H9 (cell line): ENCODE data around the gene TNIP3. TPM values are rescaled to one million over a fixed set of nuclear protein-coding genes. Genes with fewer than 3 reads are reported as not detected.

Source experiments
- DNase-seq: peaks from one replicate; pipeline ENCODE4 v3.0.0-alpha.2; 2017
- H2AFZ ChIP-seq: one replicate; pipeline ENCODE4 v1.6.1; 2013; ENCODE audit warnings: mild to moderate bottlenecking, low read length, control low read depth, moderate library complexity
- H2AK5ac ChIP-seq: 2 replicates; pipeline ENCODE4 v1.6.1; 2013; ENCODE audit warnings: low read length, control low read depth, mixed read lengths; ENCODE audit not compliant: insufficient read length
- H2BK120ac ChIP-seq: one replicate; pipeline ENCODE4 v1.6.1; 2013; ENCODE audit warnings: low read depth, mild to moderate bottlenecking, low read length, control low read depth, inconsistent platforms; ENCODE audit not compliant: poor library complexity, severe bottlenecking
- H2BK12ac ChIP-seq: 2 replicates; pipeline ENCODE4 v1.6.1; 2013; ENCODE audit warnings: low read length, control low read depth, mixed read lengths, low read depth; ENCODE audit not compliant: insufficient read length
- H2BK15ac ChIP-seq: 2 replicates; pipeline ENCODE4 v1.6.1; 2013; ENCODE audit warnings: low read depth, low read length, control low read depth
- H2BK20ac ChIP-seq: one replicate; pipeline ENCODE4 v1.6.1; 2013; ENCODE audit warnings: low read depth, mild to moderate bottlenecking, low read length, control low read depth, inconsistent platforms; ENCODE audit not compliant: poor library complexity, severe bottlenecking
- H2BK5ac ChIP-seq: 2 replicates; pipeline ENCODE4 v1.6.1; 2013; ENCODE audit warnings: low read length, control low read depth, mixed read lengths; ENCODE audit not compliant: insufficient read length
- H3K14ac ChIP-seq: 2 replicates; pipeline ENCODE4 v1.6.1; 2013; ENCODE audit warnings: low read length, control low read depth; ENCODE audit not compliant: insufficient read depth
- H3K18ac ChIP-seq: 2 replicates; pipeline ENCODE4 v1.6.1; 2013; ENCODE audit warnings: low read depth, mild to moderate bottlenecking, mixed read lengths, low read length, control low read depth; ENCODE audit not compliant: insufficient read length
- H3K23ac ChIP-seq: 2 replicates; pipeline ENCODE4 v1.6.1; 2013; ENCODE audit warnings: low read length, control low read depth, mixed read lengths, low read depth; ENCODE audit not compliant: insufficient read length
- H3K23me2 ChIP-seq: 2 replicates; pipeline ENCODE4 v1.6.1; 2013; ENCODE audit warnings: low read depth, mild to moderate bottlenecking, mixed read lengths, low read length, control low read depth; ENCODE audit not compliant: insufficient read length, poor library complexity, severe bottlenecking
- H3K27ac ChIP-seq: 2 replicates; pipeline ENCODE4 v1.5.1; 2013; ENCODE audit warnings: low read length, control low read depth, mixed read lengths, low read depth; ENCODE audit not compliant: insufficient read length
- H3K27me3 ChIP-seq: 2 replicates; pipeline ENCODE4 v1.6.1; 2013; ENCODE audit warnings: low read length, control low read depth, inconsistent platforms; ENCODE audit not compliant: insufficient read depth
- H3K4ac ChIP-seq: 2 replicates; pipeline ENCODE4 v1.6.1; 2013; ENCODE audit warnings: low read depth, mild to moderate bottlenecking, control low read depth, inconsistent platforms, low read length, moderate library complexity
- H3K4me1 ChIP-seq: 2 replicates; pipeline ENCODE4 v1.6.1; 2013; ENCODE audit warnings: low read length, control low read depth, inconsistent platforms; ENCODE audit not compliant: insufficient read depth
- H3K4me2 ChIP-seq: 2 replicates; pipeline ENCODE4 v1.6.1; 2013; ENCODE audit warnings: low read length, control low read depth, mixed read lengths; ENCODE audit not compliant: insufficient read length, insufficient read depth
- H3K56ac ChIP-seq: 2 replicates; pipeline ENCODE4 v1.6.1; 2013; ENCODE audit warnings: low read depth, mild to moderate bottlenecking, mixed read lengths, low read length, control low read depth; ENCODE audit not compliant: insufficient read length
- H3K79me1 ChIP-seq: 2 replicates; pipeline ENCODE4 v1.6.1; 2013; ENCODE audit warnings: low read depth, mild to moderate bottlenecking, moderate library complexity, low read length, control low read depth, inconsistent platforms; ENCODE audit not compliant: insufficient read depth, poor library complexity, severe bottlenecking
- H3K79me2 ChIP-seq: 2 replicates; pipeline ENCODE4 v1.6.1; 2013; ENCODE audit warnings: low read length, control low read depth, inconsistent platforms; ENCODE audit not compliant: insufficient read depth
- H3K9ac ChIP-seq: 2 replicates; pipeline ENCODE4 v1.6.1; 2013; ENCODE audit warnings: low read length, control low read depth, mixed read lengths; ENCODE audit not compliant: insufficient read length; ENCODE audit errors: extremely low read depth
- H3K9me3 ChIP-seq: one replicate; pipeline ENCODE4 v1.6.1; 2013; ENCODE audit warnings: low read depth, low read length, inconsistent platforms; ENCODE audit not compliant: control insufficient read depth
- H3T11ph ChIP-seq: one replicate; pipeline ENCODE4 v1.6.1; 2013; ENCODE audit warnings: mild to moderate bottlenecking, low read length, control low read depth, inconsistent platforms
- H4K20me1 ChIP-seq: one replicate; pipeline ENCODE4 v1.6.1; 2013; ENCODE audit not compliant: control insufficient read depth, insufficient read length, insufficient read depth
- H4K5ac ChIP-seq: 2 replicates; pipeline ENCODE4 v1.6.1; 2013; ENCODE audit warnings: low read depth, mild to moderate bottlenecking, mixed read lengths, low read length, control low read depth; ENCODE audit not compliant: insufficient read length
- H4K8ac ChIP-seq: replicated peaks from 2 replicates; pipeline ENCODE4 v1.6.1; 2013; ENCODE audit warnings: low read length, control low read depth, mixed read lengths, low read depth; ENCODE audit not compliant: insufficient read length
- H4K91ac ChIP-seq: 2 replicates; pipeline ENCODE4 v1.6.1; 2013; ENCODE audit warnings: low read depth, mild to moderate bottlenecking, moderate library complexity, mixed read lengths, low read length, control low read depth; ENCODE audit not compliant: insufficient read length
- H3K27ac Mint-ChIP-seq, 3 experiments: 2 replicates in 2 of 3; 3 replicates in 1 of 3; pipeline ENCODE4 v1.8.0; 2020 to 2021; ENCODE audit warnings: mixed read lengths in 3 of 3, mild to moderate bottlenecking in 1 of 3, moderate library complexity in 1 of 3
- H3K27me3 Mint-ChIP-seq: 2 replicates; pipeline ENCODE4 v1.8.0; 2021; ENCODE audit warnings: low read depth, mild to moderate bottlenecking, moderate library complexity, mixed read lengths
- H3K36me3 Mint-ChIP-seq, 3 experiments: 2 replicates in 2 of 3; 3 replicates in 1 of 3; pipeline ENCODE4 v1.8.0; 2020 to 2021; ENCODE audit warnings: low read depth in 3 of 3, mixed read lengths in 3 of 3; ENCODE audit not compliant: insufficient read depth in 1 of 3
- H3K4me1 Mint-ChIP-seq, 2 experiments: 2 replicates each; pipeline ENCODE4 v1.8.0; 2020; ENCODE audit warnings: mixed read lengths in 2 of 2
- H3K4me3 Mint-ChIP-seq, 2 experiments: 2 replicates in 1 of 2; 3 replicates in 1 of 2; pipeline ENCODE4 v1.8.0; 2020 to 2021; ENCODE audit warnings: mild to moderate bottlenecking in 2 of 2, mixed read lengths in 2 of 2, moderate library complexity in 1 of 2
- H3K9me3 Mint-ChIP-seq, 2 experiments: 2 replicates in 1 of 2; 3 replicates in 1 of 2; pipeline ENCODE4 v1.8.0; 2020; ENCODE audit warnings: mild to moderate bottlenecking in 2 of 2, mixed read lengths in 2 of 2, moderate library complexity in 1 of 2
- WGBS: extraction: QIAGEN DNeasy Blood & Tissue Kit; methylation state at CpG from one replicate; pipeline ENCODE4 v1.1.7; 2013; ENCODE audit warnings: missing lambda C conversion rate, low lambda C conversion rate, mixed read lengths; ENCODE audit not compliant: insufficient read length; ENCODE audit errors: extremely low coverage; 5-methylcytosine and 5-hydroxymethylcytosine counted together
- total RNA-seq: library from RNA; stranded (reverse); gene quantifications from 2 replicates; pipeline ENCODE4 v1.2.1, GENCODE V29; 2021
- TF ChIP-seq, protein P1 (sequence below): fragments of 200-600 bp; sonication (generic); conservative IDR thresholded peaks from 3 replicates; pipeline ENCODE4 v1.8.0; 2021; ENCODE audit warnings: antibody characterized with exemption, mild to moderate bottlenecking

Gene TNIP3
- total RNA-seq, 1 experiment from 2014 or later, result not detected

DNA sequence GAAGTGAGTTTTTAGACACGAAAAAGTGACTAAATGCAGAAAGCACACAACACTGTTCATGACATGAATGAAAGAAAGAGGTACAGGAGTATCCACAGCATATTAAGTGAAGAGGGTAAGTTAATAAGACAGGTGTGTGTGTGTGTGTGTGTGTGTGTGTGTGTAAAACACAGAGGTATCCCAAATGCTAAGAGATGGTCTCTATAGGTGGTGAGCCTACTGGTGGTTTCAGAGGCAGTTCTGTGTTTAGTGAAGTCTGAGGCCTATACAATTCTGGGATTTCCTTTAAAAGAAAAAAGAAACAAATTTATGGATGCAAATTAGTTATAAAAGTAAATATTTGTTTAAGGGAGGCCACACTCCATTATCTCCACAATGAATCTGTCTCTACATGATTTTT is 17.4 kb upstream of the TNIP3 start:
- WGBS, result no CpG with 5 or more reads among the region's 1 CpG
- Histone ChIP-seq H2BK12ac (no peak overlapping the region), H4K8ac (no peak overlapping the region), H3T11ph (no peak overlapping the region), H3K79me1 (no peaks in the 10 kb centered on the region), H3K4me1 (no peaks in the 10 kb centered on the region; the same call in 1 of the 2 replicates), H3K23ac (no peak overlapping the region), H2BK5ac (no peak overlapping the region), H2AK5ac (no peak overlapping the region), H3K9ac (no peak overlapping the region), H3K9me3 (no peaks in the 10 kb centered on the region), H3K18ac (no peak overlapping the region), H3K27me3 (no peaks in the 10 kb centered on the region), H3K14ac (no peak overlapping the region), H3K23me2 (no peaks in the 10 kb centered on the region), H3K4ac (no peak overlapping the region), H2AFZ (no peak overlapping the region), H4K5ac (no peak overlapping the region), H3K4me2 (no peak overlapping the region), H3K56ac (no peak overlapping the region), H2BK15ac (no peak overlapping the region), H2BK120ac (no peak overlapping the region), H3K27ac (no peak overlapping the region), H3K79me2 (no peaks in the 10 kb centered on the region), H2BK20ac (no peak overlapping the region), H4K20me1 (no peaks in the 10 kb centered on the region), H4K91ac (no peak overlapping the region)
- peaks cover 5 to 6% of the 10 kb centered on the region in 2 experiments; a peak in 3 of 5 replicates for H3K9me3 Mint-ChIP-seq
- peaks cover 0 to 12% (median 2%) of the 10 kb centered on the region in 3 experiments; a peak in 3 of 7 replicates for H3K36me3 Mint-ChIP-seq
- no peak for DNase-seq
- H3K4me1 Mint-ChIP-seq, result peaks cover 18 to 24% of the 10 kb centered on the region in 2 experiments
- no peak overlapping the region for H3K4me3 Mint-ChIP-seq
- no peak overlapping the region for H3K27ac Mint-ChIP-seq
- TF ChIP-seq, protein P1, sequence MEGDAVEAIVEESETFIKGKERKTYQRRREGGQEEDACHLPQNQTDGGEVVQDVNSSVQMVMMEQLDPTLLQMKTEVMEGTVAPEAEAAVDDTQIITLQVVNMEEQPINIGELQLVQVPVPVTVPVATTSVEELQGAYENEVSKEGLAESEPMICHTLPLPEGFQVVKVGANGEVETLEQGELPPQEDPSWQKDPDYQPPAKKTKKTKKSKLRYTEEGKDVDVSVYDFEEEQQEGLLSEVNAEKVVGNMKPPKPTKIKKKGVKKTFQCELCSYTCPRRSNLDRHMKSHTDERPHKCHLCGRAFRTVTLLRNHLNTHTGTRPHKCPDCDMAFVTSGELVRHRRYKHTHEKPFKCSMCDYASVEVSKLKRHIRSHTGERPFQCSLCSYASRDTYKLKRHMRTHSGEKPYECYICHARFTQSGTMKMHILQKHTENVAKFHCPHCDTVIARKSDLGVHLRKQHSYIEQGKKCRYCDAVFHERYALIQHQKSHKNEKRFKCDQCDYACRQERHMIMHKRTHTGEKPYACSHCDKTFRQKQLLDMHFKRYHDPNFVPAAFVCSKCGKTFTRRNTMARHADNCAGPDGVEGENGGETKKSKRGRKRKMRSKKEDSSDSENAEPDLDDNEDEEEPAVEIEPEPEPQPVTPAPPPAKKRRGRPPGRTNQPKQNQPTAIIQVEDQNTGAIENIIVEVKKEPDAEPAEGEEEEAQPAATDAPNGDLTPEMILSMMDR, result no peak
- no peaks in the 10 kb centered on the region for H3K27me3 Mint-ChIP-seq
